ENCODE results near the gene ITGA1.
A peak's percentile ranks its signal among the peaks of the same experiment; 100 is the strongest.
"Not testable (repeated sequence)": the region's sequence is repeated elsewhere in the genome, so short reads cannot be mapped to it uniquely, and the experiment has no call there.

ITGA1 gene

DNA sequence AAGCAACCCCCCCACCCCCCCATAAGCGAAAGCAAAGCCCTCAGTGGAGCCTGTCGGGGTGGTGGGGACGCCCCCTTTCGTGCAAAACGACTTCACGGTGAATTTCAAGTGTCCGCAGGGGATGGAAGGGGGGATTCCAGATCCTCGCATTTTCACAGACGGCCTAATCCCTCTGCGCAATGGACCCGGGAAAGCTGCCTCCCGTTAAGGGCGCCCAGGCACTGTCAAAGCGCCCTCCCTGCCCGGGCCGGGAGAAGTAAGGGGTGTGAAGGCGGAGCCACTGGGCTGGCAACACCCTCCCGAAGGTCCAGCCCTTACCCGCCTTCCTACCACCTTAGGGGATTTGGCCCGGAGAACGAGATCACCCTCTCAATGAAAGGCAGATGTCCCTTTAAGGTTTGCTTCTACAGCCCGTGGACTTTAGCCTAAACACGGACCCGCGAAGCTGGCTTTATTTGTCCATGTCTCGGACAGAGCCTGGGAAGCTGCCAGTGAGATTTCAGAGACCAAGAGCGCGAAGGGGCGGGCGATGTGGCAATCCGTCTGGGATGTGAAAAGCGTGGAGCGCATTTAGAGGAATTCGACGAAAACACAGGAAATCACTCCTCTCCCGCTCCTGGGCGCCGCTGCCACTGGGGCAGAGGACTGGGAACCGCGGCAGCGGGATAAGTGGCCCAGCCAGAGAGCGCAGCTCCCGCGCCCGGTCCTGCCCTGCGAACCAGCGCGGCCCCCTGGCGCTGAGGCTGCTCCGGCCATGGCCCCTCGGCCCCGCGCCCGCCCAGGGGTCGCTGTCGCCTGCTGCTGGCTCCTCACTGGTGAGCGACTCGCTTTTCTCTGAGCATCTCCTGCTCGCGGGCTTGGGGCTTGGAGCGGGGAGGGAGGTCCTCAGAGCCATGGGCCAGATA, at the start of gene ITGA1, which contains the start of gene PELO:
ITGA1 (plus strand) TSS at position 317 of the 905 bp plus-strand sequence; CDS start at position 755, 438 bp downstream.
PELO (plus strand) TSS at position 317 of the 905 bp plus-strand sequence. CDS start 12,479 bp downstream, outside the sequence.
- TF ChIP-seq, protein P1, sequence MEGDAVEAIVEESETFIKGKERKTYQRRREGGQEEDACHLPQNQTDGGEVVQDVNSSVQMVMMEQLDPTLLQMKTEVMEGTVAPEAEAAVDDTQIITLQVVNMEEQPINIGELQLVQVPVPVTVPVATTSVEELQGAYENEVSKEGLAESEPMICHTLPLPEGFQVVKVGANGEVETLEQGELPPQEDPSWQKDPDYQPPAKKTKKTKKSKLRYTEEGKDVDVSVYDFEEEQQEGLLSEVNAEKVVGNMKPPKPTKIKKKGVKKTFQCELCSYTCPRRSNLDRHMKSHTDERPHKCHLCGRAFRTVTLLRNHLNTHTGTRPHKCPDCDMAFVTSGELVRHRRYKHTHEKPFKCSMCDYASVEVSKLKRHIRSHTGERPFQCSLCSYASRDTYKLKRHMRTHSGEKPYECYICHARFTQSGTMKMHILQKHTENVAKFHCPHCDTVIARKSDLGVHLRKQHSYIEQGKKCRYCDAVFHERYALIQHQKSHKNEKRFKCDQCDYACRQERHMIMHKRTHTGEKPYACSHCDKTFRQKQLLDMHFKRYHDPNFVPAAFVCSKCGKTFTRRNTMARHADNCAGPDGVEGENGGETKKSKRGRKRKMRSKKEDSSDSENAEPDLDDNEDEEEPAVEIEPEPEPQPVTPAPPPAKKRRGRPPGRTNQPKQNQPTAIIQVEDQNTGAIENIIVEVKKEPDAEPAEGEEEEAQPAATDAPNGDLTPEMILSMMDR (IDR thresholded peaks at IDR 0.05; ENCODE audit: low read depth, low read length) = peak; percentile 20
- DNase-seq (ENCODE audit: extremely low read depth, low read depth) = peak; percentile 59

- no peak for DNase-seq (ENCODE audit: extremely low read depth, low read depth)
- TF ChIP-seq, protein P1 (IDR thresholded peaks at IDR 0.05; ENCODE audit: low read depth, low read length) = no peak
Observed at GRCh38 chr5:52738095-52738506, 49.6 kb upstream of the ITGA1 start.

DNA sequence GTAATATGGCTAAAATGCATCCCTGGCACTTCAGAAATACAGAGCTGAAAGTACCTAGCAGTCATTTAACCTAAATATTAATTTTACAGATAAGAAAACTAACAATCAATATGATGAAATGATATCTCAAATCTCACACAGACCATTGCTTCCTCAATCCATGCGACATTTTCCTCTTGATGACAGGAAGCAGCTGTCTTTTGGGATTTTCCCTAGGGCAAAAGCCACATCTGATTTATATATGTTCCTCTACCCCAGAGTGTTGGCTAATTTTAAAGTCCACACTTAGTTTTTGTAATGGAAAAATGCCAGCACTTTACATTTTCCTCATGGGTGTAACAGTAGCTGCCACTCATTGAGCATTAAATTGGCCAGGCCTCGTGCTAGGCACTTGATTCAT, 47.7 kb upstream of the ITGA1 start:
- TF ChIP-seq, protein P1 (IDR thresholded peaks at IDR 0.05; ENCODE audit: low read depth, low read length) = no peak
- DNase-seq (ENCODE audit: extremely low read depth, low read depth) = no peak

DNA sequence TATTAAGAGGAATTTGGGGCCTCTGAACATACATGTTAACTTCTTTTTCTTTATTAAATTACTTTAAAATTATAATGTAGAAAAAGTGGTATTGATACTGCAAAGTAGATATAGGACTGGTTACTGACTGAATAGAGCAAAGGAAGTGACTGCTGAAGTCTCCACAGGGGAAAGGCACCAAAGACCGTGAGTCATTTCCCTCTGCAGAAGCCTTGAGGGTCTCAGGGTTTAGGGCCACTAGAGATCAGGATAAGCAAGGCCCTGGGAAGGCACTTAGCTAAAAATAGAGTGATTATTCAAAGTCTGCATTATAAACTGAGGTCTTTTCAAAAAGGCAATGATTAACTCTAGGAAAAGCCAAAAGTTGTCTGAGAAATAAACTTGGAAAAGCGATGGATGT, 44.7 kb upstream of the ITGA1 start:
- no peak for DNase-seq (ENCODE audit: extremely low read depth, low read depth)
- TF ChIP-seq, protein P1 (IDR thresholded peaks at IDR 0.05; ENCODE audit: low read depth, low read length) = no peak

- no peak for DNase-seq (ENCODE audit: extremely low read depth, low read depth)
- TF ChIP-seq, protein P1 (IDR thresholded peaks at IDR 0.05; ENCODE audit: low read depth, low read length) = no peak
Observed at GRCh38 chr5:52743529-52743928, 44.2 kb upstream of the ITGA1 start.

GRCh38 chr5:52743970-52744369, 43.7 kb upstream of the ITGA1 start:
- TF ChIP-seq, protein P1 (IDR thresholded peaks at IDR 0.05; ENCODE audit: low read depth, low read length) = no peak
- DNase-seq (ENCODE audit: extremely low read depth, low read depth) = no peak

GRCh38 chr5:52744867-52745458, 42.8 kb upstream of the ITGA1 start:
- DNase-seq (ENCODE audit: extremely low read depth, low read depth) = not testable (repeated sequence)

Data from AG09319 (cell line).